GM23338 (cell line): Measurements from ENCODE around the gene GAREM2.

Source experiments
- CTCF ChIP-seq, 2 experiments: fragments of 200-600 bp in 1 of 2; sonication (generic) in 1 of 2; conservative IDR thresholded peaks; 2 replicates each; pipeline versions ENCODE4 v1.5.1 to v1.6.1; 2016 to 2017; ENCODE audit warnings: antibody characterized with exemption in 2 of 2, low read depth in 2 of 2, mild to moderate bottlenecking in 2 of 2, moderate library complexity in 1 of 2
- EZH2 ChIP-seq: fragments of 200-600 bp; sonication (generic); IDR thresholded peaks from one replicate; pipeline ENCODE4 v1.8.0; 2017; ENCODE audit warnings: antibody characterized with exemption, mild to moderate bottlenecking, low read depth; ENCODE audit not compliant: unreplicated experiment
- EZH2phosphoT487 ChIP-seq: fragments of 200-600 bp; sonication (generic); IDR thresholded peaks from one replicate; pipeline ENCODE4 v1.8.1; 2018; ENCODE audit warnings: antibody characterized with exemption; ENCODE audit not compliant: unreplicated experiment
- POLR2AphosphoS5 ChIP-seq: IDR thresholded peaks from 2 replicates; pipeline ENCODE4 v1.6.1; 2016; ENCODE audit warnings: antibody characterized with exemption, low read depth
- REST ChIP-seq: IDR thresholded peaks from one replicate; pipeline ENCODE4 v1.6.1; 2018; ENCODE audit warnings: antibody characterized with exemption; ENCODE audit not compliant: unreplicated experiment

- TF ChIP-seq CTCF (conservative IDR thresholded peaks at IDR 0.05; ENCODE audit: low read depth in 2 of 2) (no peak), EZH2 (no peak), REST (no peak), POLR2AphosphoS5 (no peak), EZH2phosphoT487 (no peak)
Observed at GRCh38 chr2:26164641-26165211, 8.2 kb upstream of the GAREM2 start.
